HG02870 (cell line): ENCODE measurements around the gene C16orf92.
"Not testable (repeated sequence)": the region's sequence is repeated elsewhere in the genome, so short reads cannot be mapped to it uniquely, and the experiment has no call there.

Source experiments
- ATAC-seq: cut with Tn5 transposase; IDR thresholded peaks from one replicate; pipeline ENCODE4 v1.9.1; 2021; ENCODE audit warnings: mild to moderate bottlenecking, moderate library complexity; ENCODE audit not compliant: unreplicated experiment

The C16orf92 gene

DNA sequence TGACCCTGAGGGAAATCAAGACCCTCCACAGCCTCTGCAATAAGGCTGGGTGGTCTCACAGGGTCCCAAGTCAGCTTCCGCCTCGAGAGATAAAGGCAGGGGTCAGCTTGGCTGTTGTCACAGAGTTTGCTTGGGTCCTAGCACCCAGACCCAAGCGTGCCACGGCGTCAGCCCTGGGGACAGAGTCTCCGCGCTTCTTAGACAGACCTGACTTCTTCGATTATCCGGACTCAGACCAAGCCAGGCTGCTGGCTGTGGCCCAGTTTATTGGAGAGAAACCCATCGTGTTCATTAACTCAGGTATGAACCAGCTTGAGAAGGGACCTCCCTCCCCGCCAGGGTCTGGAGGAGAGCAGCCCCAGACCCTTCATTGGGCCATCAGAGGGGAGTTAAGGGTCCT lies 588 bp downstream of the C16orf92 start:
- no peak for ATAC-seq

DNA sequence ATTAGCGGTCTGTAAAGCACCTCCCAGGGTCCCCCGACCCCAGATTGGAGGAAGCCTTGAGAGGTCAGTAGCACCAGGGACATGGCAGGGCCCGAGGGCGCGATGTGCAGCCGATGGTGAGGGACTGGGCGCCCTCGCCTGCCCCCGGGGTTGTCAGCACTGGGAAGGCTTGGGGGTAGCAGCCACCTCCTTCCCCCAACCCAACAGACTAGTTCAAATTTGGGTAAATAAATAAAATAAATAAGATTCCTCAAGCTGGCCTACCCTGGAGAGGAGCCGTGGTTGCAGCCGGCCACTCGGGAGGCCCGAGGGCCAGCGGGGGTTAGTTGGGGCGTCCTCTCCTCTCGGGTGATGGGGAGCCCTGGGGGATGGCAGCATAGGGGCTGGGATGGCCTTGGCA lies 1.5 kb downstream of the C16orf92 start:
- ATAC-seq: no peak

DNA sequence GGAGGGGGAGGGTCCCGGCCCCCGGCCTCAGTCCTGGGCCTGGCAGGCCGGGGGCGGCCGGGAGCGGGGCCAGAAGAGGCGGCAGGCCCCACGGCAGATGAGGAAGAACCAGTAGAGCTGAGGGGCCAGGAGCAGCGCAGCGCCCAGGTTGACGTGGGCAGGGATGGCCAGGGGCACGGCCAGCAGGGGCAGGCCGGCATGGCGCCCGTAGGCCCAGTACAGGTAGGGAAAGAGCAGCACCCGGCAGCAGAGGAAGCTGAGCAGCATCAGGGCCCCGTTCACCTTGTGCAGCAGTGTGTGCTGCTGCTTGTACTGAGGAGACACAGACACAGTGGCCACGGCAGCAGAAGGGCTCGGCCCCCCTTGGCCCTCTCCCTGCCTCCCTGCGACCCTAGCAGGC lies 2.2 kb downstream of the C16orf92 start:
- ATAC-seq: no peak

DNA sequence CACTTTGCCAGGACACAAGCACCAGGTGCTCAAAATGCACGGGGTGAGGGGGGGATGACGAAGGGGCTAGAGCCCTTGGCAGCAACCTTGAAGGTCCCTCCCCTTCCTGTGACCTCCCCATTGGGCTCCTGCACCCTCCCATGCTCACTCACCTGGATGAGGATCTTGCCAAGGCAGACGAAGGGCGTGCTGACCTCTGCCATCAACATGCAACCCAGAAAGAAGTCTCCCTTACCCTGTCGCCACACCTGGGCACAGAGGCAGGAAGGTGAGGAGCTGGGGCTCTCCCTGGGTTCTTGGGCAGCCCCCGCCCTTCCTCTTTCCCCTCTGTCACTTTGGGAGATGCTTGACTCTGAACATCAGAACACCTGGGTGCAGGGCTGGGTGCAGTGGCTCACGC lies 2.6 kb downstream of the C16orf92 start:
- ATAC-seq: no peak

DNA sequence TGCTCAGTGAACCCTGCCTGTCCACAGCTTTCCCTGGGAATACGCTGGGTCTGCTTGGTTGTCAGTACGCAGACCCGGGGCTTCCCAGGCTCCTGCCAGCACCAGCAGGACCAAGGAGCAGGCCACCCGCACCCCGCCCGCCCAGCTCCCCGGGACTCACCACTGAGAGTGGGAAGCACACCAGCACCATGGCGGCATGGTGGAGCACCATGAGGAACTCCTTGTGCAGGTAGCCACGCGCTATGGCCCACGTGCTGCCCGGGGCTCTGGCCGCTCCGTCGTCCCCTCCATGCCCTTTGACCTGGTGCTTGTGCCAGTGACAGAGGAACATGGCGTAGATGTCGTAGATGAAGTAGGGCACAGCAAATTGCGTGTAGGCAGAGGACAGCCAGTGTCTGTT lies 3.5 kb downstream of the C16orf92 start:
- ATAC-seq: no peak

DNA sequence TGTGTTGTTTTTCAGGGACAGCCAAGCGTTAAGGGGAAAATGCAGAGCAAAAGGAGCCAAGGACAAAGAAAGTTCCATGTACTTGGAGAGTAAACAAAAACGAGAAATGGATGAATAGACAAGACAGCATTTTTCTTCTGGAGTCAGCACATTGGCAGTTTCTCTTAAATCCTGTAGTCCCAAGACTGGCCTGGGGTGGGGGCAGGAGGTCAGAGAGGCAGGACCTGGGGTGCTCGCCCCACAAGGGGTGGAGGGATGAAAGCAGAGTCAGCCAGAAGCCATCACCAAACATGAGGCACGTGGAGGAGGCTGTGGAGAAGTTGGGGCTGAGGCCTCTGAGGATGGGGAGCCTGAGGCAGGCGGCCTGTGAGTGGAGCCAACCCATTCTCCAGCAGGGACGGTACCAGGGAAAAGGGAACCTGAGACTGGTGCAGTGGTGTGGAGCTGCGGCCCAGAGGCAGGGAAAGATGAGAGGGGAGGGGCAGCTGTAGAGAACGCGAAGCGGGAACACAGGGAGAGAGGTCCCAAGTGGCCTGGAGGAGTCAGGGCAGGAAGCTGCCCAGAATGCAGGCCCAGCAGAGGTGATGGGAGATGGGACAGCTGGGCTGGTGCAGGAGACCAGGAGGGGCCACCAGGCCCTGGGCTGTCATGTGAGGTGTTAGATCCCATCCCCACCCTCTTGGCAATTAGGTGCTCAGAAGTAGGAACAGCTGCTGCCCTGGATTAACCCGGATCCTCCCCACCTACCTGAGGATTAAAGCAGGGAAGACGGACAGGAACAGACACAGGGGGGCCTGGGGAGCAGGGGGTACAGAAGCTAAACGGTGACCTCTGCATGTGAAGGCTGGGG lies 4.8 kb downstream of the C16orf92 start:
- no peak for ATAC-seq

DNA sequence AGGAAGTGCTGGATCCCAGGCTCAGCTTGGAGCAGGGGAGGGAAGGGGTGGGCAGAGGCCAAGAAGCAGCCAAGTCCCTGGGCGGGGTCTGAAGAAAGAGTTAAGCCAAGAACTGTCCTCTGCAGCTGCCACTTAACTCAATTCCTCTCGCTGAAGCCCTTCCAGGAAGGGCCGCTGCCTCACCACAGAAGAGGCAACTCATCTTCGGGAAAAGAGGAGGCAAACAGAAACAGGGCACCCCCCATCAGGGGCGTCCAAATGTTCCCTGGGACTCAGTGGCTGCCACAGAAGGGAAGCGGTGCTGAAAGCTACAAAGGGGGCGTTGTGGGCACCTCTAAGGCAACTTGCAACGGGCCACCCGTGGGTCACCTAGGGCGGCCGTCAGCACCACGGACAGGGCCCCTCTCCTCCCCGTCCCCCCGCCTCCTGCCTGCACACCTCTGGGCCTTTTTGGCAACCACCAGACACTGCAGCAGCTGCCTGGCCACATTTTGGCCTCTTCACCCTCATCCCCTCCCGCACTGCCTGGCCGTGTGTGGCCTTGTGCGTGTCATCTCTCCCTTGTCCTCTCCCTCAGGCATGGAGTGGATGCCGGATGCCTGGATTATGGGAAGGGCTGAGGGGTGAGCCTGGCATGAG lies 5.6 kb downstream of the C16orf92 start:
- no peak for ATAC-seq

DNA sequence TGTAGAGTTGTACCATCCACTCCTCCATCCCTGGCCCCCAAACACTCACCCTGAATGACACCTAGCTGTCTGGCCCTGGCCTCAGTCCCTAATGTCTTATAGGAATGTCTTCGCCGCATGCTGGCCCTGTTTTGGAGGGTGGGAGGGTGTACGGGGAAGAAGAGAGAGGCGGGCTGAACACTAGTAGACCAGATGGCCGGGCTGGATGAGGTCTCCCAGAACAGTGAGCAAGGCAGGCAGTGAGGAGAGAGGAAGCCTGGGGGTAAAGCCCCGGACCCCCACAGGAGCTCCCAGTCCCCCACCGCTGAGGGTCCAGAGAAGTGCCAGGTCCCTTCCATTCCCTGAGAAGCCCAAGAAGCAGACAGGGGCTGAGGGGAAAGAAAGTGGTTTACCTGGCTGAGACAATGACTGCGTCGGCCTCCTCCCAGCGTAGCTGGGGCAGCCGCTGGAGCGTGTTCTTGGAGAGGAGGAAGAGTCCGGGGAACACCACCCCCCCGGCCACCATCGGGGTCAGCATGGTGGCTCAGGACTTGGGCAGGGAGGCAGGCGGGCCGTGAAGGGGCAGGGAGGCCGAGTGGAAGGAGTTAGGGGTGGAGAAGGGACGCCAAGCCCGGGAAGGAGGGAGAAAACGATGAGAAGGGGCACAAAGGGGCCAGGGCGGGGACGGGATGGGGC lies 7.2 kb downstream of the C16orf92 start:
- ATAC-seq: no peak

DNA sequence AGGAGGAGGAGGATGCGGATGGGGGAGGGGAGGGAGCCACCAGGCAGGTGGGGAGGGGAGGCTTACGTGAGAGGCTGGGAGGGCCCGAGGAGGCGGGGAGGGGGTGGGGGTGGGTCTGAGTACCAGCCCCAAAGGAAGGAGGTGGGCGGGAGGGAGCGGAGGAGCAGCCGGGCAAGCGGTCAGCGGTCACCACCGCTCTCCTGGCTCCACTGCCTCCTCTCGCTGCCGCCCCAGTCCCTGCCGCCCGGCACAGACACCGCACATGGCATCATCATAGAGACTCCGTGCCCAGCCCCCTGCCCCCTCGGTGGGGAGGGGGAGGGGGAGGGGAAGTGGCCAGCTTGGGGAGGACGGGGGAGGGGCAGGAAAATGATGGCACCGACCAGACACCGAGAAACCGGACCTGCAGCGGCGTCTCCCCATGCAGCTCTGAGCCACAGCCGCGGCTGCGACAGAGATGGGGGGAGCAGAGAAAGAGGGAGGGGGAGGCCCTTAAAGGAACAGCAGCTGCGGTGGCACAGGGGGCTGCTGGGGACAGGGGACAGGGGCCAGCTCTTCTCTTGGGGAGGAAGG lies 7.9 kb downstream of the C16orf92 start, which contains the start of gene TLCD3B:
TSS of gene TLCD3B (minus strand) at position 431 of the 573 bp plus-strand sequence. CDS start 744 bp downstream, outside the sequence.
- ATAC-seq: no peak

DNA sequence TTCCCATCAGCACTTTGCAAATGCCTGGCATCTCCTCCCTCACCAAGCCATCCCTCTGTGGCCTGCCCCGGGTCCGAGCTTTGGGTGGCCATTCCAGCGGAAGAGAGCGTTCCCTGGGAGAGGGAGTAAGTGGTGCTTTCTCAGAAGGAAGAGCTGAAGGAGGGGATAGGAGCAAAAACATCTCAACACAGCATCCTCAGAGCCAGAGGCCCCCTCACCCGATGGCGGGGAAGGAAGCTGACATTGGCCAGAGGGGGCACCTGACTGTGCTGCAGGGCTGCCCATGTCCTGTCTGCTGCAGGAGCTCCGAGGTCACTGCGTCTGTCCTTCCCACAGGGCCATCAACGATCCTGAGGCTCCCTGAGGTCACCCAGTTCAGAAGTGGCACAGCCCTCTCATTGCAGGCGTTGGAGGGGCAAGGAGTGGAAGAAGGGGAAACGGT lies 8.5 kb downstream of the C16orf92 start:
- no peak for ATAC-seq

DNA sequence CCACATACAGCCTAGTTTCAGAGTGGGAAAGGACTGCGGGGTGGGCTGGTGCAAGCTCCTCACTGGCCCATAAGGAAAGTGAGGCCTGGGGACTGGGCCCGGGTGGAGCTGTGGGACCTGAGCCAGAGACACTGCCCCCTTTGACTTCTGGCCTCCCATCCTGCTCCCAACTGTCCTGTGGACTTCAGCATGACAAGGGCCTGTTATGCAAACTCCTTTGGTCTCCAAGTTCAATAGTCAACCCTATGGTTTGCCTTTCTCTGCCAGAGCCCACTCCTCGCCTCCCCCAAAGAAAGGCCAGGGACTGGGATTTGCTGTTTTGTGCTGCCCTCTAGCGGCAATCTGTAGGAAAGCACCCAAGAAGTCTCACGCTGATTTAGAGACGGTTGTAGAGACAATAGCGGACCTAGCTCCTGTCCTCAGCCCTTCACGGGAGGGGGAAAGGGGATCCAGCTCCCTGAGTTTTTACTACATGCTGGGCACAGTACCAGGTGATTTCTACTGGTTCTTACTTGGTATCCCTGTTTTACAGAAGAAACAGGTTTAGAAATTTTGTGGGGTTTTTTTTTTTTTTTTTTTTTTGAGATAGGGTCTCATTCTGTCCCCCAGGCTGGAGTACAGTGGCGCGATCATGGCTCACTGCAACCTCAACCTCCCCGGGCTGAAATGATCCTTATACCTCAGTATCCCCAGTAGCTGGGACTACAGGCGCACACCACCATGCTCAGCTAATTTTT lies 9.3 kb downstream of the C16orf92 start:
- no peak for ATAC-seq

DNA sequence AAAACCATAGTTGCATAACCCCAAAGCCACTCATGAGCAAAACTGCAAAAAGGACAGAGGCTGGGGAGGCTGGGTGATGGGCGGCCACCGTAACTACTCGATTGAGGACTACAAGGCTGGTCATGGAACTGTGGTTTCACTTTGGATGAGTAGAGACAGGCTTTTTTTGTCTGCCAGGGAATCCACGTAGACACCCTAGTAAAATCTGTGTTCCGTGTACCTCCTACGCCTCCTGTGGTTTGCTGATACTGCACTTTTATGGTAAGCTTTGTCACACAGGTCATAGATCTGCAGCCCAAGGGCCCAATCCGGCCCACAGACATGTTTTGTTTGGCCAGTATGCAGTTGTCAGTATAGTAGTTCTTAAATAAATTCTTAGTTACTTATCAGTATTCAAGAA lies 10.3 kb downstream of the C16orf92 start:
- no peak for ATAC-seq

DNA sequence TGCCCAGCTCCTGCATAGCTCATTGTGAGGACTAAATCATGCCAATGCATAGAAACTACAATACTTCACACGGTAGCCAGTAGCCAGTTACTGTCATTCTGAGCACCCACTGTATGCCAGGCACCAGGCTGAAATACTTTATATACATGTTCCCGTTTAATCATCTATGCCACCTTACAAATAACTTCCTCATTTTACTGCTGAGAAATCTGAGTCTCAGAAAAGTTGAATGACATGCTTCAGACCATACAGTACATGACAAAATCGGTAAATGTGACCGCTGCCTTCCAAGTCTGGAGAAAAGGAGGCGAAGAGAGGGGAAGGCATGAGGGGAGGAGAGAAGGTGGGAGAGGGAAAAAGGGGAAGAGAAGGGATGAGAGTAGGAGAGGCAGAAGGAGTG lies 17.2 kb downstream of the C16orf92 start:
- ATAC-seq: no peak

DNA sequence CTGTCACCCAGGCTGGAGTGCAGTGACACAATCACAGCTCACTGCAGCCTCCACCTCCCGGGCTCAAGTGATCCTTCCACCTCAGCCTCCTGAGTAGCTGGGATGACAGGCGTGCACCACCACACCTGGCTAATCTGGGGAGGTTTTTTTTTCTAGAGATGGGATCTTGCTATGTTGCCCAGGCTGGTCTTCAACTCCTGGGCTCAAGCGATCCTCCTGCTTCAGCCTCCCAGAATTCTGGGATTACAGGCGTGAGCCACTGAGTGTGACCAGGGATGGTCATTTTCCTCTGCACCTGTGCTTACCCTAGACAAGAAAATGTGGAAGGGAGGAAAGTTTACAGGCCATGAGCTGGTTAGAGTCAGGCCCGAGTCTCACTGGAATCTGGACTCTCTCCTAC lies 17.7 kb downstream of the C16orf92 start:
- not testable (repeated sequence) for ATAC-seq

DNA sequence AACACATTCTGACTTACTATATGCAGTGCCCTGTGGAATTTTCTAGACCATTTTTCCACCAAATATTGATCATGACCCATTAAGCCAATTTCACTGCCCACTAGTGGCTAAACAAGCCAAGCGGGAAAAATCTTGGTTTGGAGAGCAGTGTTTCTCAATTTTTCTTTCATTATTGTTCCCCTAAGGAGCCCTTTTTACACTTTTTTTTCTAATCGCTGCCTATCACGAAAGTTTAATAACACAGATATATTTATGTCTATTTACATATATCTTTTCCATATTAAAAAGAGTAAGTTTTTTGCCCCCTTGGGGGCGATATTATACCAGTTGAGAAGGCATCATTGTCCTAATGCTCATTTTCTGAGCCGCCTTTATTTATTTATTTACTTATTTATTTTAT lies 18.8 kb downstream of the C16orf92 start:
- ATAC-seq: no peak

DNA sequence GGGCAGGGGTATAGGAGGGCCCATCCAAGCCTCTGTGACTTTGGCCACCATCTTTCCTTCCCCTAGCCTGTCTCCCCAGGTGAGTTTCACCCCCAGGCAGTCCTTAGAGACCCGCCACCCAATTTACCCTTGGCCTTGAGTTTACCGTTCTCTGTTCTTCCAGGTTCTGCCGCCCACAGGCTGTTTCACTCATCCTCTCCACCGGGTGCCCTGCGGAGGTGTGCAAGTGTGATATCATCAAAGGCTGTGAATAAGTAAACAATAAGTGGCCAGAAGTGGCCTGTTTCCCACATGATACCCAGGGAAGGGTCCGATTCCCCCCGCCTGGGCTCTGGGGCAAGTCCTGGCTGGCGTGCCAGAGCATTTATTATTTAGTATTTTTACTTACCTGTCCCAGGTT lies 23.2 kb downstream of the C16orf92 start:
- no peak for ATAC-seq

DNA sequence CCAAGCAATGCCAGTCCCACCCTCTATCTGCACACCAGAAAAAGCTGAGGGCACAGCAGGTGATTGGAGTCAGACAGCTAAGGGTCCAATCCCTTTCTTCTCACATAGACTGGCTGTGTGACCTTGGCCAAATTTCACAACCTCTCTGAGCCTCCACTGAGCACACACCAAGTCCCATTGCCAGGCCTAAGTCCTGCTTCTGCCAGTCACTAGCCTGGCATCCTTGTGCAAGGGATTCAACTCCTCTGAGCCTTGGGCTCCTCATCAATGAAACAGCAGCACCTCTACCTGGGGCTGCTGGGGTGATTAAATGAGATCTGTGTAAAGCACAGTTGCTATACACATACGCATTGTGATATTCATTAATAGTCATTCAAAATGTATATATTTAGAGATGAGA lies 23.6 kb downstream of the C16orf92 start:
- ATAC-seq: no peak

DNA sequence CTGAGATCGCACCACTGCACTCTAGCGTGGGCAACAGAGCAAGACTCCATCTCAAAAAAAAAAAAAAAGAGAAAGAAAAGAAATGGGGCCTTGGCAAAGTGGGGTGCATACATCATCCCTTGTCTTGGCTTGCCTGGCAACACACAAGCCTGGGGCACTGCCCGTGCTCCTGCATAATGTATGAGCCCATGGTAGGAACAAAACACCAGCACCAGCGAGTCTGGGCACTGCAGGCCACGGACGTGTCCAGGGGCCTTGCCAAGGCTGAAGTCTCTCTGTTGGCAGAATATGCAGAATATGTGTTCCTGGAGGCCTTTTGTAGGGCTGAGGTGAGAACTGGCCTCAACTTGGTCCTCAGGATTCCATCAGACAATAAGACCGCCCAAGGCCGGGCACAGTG lies 26.9 kb downstream of the C16orf92 start:
- no peak for ATAC-seq

DNA sequence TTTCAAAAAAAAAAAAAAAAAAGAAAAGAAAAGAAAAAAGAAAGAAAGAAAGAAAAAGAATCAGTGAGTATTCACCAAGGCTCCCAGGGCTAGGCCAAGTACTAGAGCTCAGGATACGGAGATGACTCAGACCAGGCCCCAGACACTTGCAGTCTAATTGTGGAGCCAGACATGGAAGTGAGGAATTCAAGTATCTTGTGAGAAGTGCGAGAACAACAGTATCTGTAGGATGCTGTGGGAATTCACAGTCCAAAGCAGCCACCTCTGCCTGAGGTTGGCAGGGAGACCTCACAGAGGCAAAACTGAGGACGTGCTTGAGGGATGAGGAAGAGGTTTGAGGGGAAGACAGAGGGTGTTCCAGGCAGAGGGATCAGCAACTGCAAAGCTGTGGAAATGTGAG lies 28.5 kb downstream of the C16orf92 start:
- no peak for ATAC-seq

DNA sequence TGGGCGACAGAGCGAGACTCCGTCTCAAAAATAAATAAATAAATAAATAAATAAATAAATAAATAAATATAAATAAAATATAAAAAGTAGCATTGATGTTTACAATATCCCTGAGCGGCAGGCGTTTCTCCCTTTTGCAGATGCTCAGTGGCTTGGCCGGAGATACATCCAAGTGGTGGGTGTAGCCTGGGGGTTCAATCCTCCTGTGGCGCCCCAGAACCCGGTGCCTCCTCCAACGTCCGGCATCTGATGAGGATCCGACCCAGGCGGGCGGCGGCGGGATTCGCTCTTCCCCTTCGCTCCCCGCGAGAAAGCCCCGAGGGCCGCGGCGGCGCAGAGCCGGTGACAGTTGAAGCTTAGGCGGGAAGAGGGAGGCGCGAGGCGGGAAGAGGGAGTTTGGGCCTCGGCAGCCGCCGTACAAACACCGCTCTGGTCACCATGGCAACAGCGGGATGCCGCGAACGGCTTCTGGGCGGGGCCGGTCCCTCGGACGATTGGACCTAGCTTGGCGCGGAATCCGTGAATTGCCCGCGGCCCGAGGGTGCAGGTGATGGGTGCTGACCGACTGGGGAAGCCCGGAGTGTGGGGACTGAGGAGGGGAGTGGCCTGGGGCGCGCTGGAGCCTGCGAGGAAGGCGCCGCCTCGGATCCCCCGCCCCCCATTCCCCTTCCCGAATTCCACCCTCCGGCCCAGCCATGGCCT lies 29.8 kb downstream of the C16orf92 start:
- ATAC-seq: peak; percentile 76
